HG02943 (cell line): ENCODE results near the gene NR3C2.
"Not testable (repeated sequence)": the region's sequence is repeated elsewhere in the genome, so short reads cannot be mapped to it uniquely, and the experiment has no call there.

ENCODE experiments used
- ATAC-seq: cut with Tn5 transposase; IDR thresholded peaks from one replicate; pipeline ENCODE4 v1.9.1; 2021; ENCODE audit warnings: mild to moderate bottlenecking, low read depth, moderate library complexity; ENCODE audit not compliant: unreplicated experiment

NR3C2 gene

DNA sequence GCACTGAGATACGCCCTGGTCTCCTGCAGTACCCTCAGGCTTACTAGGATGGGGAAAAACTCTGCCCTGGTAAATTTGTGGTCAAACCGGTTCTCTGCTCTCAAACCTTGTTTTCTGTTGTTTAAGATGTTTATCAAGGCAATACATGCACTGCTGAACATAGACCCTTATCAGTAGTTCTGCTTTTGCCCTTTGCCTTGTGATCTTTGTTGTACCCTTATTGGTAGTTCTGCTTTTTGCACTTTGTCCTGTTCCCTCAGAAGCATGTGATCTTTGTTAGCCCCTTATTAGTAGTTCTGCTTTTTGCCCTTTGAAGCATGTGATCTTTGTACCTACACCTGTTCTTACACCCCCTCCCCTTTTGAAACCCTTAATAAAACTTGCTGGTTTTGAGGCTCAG lies 319.1 kb downstream of the NR3C2 start:
- not testable (repeated sequence) for ATAC-seq

DNA sequence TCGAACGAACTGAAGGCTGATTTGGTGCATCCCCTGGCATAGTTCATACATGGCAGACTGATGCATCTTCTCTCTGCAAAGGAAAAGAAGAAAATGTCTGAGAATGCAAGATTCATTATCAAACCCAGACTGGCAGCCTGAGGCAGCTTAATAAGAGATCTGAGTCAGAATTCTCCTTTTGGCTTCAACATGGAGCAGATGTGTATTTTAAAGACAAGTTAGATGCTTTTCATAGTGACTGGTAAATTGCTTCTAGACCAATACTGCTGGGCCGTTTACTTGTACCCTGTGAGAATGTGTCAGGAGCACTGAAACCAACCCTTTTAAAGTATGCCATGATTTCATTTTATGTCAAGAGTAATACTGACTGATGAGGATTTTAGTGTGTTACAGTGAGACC lies 322.0 kb downstream of the NR3C2 start:
- ATAC-seq, result no peak

DNA sequence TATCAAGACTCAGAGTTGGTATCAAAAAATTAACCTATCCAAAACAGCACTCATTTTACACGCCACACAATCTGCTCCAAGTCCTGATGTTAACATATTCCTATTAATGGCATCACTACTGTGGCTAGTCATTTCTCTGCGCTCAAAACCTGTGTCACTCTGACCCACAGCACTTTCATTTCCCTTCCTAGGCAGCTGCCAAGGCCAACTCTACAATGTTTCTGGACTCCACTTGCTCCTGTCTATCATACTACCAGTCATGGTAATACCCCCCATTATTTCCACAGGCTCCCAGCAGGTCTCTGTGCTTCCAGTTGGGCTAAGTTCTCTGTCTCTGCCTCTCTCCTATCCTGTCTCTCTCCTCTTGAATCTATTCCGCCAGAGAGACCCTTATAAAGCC lies 323.6 kb downstream of the NR3C2 start:
- ATAC-seq, result no peak

DNA sequence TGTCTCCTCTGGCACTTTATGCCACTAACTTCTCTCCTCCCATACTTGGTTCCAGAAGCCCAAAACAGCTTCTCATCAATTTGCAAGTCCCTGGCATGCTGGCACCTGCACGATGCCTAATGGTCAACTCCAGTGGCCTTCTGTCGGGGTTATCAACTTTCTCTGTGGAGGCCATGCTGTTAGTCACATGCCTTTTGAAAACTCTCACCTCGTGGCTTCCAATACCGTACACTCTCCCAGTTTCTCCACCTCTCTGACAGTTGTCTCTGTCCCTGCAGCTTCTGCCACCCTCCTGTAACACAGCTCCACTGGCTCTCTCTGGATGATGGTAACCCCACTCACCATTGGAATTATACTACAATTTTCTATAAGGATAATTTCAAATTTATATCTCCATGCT lies 324.0 kb downstream of the NR3C2 start:
- no peak for ATAC-seq

DNA sequence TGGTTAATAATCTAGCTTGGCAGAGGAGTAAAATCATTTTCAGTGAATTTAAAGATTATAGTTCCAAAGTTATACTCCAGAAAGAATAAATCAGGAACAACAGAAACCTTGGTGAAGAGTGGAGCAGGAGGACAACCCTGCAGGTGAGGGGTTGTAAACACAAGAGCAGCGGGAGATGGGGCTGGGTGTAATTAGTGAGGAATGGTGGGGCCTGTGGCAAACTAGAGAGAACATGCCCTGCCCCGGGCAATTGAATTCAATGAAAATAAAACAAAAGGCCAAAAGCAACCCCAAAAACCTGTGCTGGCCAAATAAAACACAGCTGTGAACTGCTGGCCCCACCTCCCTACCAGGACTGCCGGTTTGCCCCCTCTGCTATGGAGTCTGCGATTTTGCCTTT lies 325.2 kb downstream of the NR3C2 start:
- ATAC-seq, result no peak

DNA sequence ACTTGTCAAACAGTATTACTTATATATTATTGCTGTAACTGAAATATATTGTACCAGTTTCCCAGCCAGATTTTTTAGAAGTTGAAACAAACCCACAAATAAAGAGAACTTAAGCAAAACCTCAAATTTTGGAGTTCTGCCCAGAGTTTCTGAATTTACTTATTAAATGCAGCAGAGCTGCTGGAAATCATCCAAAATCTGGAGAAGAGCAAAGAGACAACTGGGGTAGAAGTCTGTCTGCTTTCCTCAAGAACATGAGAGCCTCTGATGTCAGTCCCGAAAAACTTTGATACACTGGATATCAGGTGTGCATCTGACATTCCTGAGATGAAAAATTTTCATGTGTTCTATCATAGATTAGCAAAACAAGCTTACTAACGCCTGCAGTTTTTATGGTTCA lies 325.9 kb downstream of the NR3C2 start:
- ATAC-seq, result no peak

DNA sequence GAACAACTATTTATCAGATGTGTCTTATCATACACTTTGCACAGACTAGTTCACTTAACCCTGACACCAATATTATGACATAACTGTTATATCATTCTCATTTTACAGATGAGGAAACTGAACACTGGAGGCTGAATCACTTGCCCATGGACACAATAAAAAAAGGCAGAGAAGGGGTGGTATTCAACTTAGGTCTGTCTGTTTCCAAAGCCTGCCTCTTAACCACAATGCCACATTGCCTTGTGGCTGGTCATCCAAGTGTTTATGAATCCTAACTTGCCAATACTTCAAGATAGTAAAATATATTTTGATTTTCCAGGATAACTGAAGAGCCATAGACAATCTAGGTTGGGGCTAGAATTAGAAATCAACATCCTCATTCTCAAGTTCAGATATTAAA lies 327.8 kb downstream of the NR3C2 start:
- no peak for ATAC-seq

DNA sequence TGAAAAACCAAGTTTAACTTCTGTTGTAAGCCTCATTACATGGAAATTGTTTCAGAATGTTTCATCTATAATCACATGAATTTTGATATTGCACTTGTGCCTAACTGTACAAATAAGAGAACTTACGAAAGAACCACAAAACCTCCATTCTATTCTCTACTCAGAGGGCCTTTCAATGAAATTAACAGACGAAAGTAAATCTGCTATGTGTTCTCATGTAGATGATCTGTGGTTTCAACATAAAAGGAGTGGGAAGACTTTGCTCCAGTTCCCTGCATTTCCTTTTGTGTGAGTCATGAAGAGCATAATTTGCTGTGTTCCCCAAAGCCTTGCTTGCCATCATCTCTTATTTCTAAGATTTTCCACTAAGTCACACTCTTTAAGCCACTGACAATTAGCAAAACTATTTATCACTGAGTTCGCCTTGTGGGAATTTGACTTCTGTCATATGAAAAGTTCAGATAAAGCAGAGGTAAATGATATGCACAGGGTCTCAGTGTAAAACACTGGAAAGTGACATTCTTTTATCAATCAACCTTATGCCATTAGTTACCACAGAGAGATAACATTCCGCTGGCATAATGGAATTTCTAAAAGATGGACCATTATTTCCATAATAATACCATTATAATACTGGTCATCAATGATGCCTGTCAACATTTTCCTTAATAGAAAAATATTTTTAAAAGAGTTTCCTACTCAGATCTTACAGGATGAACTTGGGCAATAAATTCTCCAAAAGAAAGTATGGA lies 329.8 kb downstream of the NR3C2 start:
- no peak for ATAC-seq

DNA sequence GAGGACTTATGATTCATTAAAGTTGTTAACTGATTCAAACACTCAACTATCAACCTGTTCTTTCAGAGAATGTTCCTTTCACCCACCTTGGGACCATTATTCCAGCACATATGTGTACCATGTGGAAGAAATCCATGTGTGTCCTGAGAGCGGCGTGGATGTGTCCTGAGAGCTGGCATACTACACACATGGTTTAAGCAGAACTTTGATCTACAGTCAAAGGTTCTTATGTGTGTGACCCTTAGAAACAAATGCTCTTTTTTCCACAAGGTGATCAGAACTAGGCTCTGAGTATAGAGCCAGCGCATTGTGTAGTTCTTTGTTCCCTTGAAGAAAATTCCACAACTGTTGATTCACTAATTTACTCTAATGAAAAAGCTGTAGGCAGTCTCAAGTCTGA lies 332.0 kb downstream of the NR3C2 start:
- ATAC-seq, result no peak

DNA sequence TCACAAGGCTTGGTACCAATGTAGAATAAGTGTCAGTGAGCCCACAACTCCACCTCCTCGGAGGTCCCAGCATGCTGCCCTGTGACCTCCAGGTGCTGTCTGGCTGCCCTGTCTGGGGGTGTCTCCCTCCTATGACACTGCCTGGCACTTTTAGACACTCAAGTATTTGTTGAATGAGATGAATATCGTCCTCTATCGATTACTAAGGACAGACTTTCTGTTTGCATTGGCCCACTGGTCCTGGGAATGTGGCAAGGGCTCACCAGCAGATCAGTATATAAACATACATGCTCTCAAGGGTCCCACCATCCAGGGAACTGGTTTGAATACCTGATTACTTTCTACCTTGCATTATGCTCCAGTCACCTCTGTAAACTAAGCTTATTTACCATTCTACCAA lies 333.0 kb downstream of the NR3C2 start:
- ATAC-seq, result no peak

DNA sequence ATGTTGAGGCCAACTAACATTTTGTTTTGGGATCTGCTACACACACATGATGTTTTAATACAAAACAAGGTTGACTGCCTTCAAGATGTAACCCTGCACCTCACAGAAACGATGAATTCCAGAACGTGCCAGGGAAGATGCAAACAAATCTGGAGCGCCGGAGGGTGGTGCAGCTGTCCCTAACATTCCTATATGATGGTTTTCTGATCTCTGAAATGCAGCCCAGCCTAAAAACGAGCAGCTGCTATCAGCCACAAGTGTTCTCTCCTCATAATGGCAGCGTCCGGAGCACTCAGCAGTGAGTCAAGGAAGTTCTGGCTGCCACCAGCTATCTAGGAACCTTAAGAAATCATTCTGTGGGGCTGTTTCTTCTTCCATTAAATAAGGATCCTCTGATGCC lies 333.4 kb downstream of the NR3C2 start:
- ATAC-seq, result no peak

DNA sequence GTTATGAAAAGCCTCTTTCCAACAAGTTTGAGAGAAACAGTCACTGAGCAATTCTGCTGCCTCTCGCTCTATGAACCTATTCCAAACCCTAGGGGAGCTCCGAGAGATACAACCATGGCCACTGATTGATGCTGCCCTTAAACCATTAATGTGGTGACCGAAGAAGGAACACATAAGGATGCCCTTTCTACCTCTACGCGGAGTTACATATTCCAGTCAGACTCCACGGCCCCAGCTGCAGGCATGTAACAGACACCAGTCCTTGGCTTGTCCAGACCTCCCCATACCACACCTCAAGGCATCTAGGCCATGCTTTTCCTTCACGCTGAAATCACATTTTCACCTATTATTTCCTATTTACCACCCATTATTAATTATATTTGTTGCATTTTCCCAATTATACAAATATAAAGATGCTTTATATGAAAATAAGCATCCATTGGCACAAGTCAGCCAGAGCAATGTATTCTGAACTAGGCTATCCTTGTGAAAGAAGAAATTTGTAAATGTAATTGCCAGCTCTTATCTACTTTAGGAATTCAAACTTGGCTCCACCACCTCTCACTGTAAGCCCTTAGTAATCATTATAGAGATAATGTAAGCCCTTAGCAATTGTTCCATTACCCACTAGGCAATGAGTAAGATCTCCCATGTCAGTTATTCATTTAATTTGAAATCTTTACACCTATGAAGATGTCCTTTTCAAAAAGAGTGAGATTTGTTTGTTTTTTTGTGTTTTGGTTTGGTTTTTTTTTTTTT lies 338.4 kb downstream of the NR3C2 start:
- no peak for ATAC-seq

DNA sequence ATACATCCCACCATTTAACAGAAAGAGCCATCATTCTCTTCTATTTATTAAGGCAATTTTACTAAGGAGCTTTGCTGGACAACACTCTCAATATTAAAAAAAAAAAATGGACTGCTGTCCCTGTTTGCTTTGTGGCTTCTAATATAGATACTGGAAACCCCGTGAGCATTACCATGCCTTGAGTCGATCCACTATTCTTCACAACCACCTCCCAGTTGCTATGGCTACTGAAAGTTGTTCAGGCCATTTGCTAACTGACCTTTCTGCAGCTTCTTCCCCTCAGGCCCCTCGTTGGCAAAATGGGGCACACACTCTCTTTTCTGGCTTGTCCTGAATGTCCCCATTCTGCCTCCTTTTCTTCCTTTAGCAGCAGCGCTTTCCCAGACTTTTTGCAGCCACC lies 340.4 kb downstream of the NR3C2 start:
- no peak for ATAC-seq

DNA sequence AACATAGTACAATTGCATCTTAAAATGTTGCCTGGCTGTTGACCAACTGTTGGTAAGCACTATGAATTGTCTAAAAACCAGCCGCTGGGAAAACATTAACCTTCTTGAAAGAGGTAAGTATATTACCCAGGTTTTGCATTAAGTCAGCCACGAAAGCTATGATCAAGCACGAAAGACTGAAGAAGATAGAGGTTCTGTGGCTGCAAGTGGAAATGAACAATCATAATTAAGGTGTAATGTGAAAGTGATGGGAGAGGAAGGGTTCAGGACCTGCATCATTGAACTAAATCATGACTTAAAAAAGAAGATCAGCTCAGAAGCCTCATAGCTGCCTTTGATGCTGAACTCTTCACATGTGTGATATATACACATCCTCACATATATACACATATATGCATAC lies 341.0 kb downstream of the NR3C2 start:
- no peak for ATAC-seq

DNA sequence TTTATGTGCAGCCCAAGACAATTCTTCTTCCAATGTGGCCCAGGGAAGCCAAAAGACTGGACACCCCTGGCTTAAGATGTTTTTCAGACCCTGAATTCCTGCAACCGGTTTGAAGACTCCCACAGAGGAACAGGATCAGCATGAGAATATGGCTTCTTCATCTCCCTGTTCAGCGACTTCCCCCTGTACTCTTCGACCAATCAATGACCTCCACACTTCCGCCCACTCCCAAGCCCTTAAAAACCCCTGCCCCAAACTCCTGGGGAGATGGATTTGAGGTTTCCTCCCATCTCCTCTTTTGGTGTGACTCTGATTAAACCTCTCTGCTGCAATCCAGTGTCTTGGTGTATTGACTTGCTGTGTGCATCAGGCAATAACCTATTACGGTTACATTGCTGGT lies 344.4 kb downstream of the NR3C2 start:
- ATAC-seq, result no peak

DNA sequence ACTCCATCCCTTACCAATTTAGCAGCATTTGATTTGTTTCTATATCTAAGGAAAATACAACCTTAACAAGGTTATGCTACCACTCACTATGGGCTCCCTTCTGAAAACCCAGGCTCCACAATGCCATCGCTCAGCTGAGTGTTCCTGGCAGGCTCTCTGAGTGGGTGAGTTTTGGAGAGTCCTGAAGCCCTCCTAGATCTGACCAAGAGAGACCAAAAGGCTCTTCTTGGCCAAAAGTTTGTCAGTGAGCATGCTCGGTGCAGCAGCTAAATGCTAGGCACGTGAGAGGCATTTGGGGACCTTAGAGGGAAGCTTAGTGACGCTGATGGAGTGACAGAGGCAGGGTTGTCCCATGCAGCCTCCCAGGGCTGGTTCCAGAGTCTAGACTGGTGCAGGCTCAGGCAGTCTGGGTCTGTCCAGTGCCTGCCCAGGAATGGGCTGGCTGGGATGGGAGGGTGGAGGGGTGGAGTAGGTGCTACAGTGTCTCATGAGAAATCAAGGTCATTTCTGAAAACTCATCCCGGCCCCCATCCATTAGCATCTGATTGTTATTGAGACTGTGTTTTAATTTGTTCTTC lies 346.8 kb downstream of the NR3C2 start:
- ATAC-seq, result no peak

DNA sequence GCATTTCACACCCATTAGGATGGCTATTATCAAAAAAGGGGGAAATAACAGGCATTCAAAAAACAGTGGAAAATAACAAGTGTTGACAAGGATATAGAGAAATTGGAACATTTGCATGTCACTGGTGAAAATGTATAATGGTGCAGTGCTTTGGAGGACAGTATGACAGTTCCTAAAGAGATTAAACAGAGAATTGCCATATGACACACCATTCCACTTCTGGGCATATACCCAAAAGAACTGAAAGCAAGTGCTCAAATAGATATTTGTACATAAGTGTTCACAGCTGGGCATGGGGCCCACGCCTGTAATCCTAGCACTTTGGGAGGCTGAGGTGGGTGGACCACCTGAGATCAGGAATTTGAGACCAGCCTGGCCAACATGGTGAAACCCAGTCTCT lies 348.1 kb downstream of the NR3C2 start:
- ATAC-seq, result no peak

DNA sequence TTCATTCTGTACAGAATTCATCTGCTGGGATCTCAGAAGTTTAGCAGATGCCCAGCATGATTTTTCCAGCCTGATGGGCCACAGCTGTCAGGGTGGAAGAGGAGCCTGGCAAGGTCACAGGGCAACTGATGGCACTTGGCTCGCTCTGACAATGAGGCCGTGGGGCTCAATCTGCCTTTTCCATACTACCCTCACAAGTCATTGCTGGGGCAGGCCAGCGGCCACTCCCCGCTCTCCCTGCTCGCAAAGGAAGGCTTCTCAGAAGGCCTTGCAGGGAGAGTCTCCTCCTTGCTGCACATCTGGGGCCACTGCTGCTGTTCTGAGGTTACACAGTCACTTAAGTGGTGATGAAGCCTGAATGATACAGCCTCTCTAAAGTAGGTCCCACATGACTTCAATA lies 349.1 kb downstream of the NR3C2 start:
- ATAC-seq, result no peak

DNA sequence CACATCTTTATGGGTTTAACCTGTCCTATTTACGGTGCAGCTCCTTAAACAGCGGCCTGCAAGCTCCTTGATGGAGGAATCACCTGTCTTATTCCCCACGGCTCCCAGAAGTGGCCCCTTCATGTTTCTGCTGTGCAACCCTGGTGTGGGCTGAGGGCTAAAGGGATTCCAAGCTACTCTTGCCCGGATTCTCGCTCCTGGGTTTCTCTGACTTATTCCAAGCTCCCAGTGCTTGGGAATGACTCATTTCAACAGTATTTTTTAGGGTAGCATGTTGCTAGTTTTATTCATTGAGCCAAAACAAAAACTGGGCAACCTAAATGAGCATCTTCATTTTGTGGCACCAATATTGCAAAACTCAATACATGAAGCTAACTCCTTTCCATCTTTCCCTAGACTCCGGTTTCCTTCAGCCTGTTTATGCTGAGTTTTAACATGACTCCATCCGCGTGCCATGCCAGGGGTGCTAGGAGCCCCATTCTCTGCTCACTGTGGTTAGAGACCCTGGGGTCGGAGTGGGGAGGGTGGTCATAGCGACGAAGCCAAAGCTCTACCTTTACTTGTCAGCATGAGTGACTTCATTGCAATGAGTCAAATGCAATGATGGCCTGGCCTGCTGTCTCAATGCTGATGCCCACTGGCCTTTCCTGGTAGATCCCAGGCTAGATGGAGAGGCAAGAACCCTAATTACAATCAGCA lies 349.7 kb downstream of the NR3C2 start:
- no peak for ATAC-seq

DNA sequence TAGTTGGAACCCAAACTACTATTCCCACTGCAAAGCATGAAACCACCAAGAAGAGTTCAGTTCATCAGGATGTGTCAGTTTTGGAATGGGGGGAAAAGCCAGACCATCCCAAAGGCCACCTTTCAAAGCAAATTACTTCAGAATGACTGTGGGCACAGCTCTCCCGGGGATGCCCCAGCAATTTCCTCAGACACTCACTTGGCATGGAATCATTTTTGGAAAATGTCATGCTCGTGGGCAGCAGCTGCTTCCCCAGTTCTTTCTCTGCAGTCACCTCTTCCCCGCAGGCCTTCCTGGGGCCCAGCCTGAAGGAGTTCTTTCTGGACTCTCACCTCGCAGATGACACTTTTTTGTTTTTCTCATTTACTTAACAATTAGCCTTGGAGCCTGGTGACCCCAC lies 350.3 kb downstream of the NR3C2 start:
- no peak for ATAC-seq
